RCC 7860 (cell line): ENCODE measurements around the gene PTN.
"Not testable (repeated sequence)": the region's sequence is repeated elsewhere in the genome, so short reads cannot be mapped to it uniquely, and the experiment has no call there.

Source experiments
- DNase-seq: peaks from one replicate; pipeline ENCODE4 v3.0.0-alpha.2; 2015; ENCODE audit warnings: low spot score
- FAIRE-seq: peaks from 2 replicates; lab custom pipeline; 2012; peaks lifted over from hg19 to GRCh38; lab: Jason Lieb, UNC

The PTN gene

DNA sequence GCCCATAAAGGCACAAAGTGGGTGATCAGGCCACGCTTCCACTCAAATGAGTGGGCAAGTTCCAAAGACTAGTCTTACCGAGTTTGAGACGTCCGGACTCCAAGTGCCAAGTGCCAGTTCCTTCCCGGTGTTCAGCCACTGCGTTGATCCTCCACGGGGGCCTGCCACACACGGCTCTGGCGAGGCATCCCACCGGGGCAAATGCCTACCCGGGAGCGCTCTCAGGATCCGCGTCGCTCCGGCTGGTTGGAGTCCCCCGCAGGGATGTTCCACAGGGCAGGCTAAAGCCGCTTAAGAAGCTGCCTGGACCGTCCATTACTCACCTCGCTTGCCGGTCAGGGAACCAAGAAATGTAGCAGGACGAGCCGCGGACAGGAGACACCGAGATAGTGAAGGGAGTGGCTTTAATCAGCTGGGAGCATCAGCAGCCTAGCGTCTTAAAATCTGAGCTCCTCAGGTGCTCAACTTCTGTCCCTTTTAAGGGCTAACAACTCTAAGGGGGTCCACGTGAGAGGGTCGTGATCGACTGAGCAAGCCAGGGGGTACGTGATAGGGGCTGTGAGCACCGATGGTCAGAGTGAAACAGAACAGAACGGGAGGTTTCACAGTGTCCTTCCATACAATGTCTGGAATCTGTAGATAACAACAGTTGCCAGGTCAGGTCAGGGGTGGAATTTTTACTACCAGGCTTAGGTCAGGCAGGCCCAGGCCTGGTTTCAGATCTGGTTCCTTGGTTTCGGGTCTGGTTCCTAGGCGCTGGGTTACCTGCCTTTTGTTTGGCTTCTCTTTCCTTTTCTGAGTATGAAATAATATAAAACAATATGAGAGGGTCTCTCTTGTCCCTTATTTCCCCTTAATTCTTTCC is 75.3 kb downstream of the PTN start:
- FAIRE-seq, DNase-seq: not testable (repeated sequence)

GRCh38 chr7:137266764-137267163 is 76.8 kb downstream of the PTN start:
- DNase-seq, result no peak
- FAIRE-seq, result no peak

DNA sequence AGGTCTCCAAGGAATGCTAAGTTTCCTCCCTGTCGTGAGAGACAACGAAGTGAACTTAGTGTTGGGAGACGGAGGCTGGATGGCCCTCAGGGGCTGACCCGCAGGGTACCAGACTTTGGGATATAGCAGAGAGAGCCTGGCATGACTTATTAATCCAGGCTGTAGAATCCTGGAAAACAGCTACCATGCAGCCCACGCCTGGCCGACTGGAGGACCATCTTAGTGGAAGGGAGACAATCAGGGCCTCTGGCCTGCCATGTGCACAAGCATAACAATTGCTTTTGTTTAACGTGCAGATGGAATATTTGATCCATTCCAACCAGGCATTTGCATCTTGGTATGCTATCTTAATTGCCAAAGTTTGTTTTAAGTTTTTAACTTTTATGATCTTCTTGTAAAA is 78.1 kb downstream of the PTN start:
- not testable (repeated sequence) for FAIRE-seq

DNA sequence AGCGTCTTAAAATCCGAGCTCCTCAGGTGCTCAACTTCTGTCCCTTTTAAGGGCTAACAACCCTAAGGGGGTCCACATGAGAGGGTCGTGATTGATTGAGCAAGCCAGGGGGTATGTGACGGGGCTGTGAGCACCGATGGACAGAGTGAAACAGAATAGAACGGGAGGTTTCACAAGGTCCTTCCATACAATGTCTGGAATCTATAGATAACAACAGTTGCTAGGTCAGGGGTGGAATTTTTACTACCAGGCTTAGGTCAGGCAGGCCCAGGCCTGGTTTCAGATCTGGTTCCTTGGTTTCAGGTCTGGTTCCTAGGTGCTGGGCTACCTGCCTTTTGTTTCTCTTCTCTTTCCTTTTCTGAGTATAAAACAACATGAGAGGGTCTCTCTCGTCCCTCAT is 80.9 kb downstream of the PTN start:
- no peak for FAIRE-seq

More for the DNA sequence above, 78.1 kb downstream of the PTN start:
- not testable (repeated sequence) for DNase-seq

GRCh38 chr7:137258552-137258951 is 85.0 kb downstream of the PTN start:
- DNase-seq (no peak), FAIRE-seq (no peak)

More for the DNA sequence above, 80.9 kb downstream of the PTN start:
- no peak for DNase-seq

DNA sequence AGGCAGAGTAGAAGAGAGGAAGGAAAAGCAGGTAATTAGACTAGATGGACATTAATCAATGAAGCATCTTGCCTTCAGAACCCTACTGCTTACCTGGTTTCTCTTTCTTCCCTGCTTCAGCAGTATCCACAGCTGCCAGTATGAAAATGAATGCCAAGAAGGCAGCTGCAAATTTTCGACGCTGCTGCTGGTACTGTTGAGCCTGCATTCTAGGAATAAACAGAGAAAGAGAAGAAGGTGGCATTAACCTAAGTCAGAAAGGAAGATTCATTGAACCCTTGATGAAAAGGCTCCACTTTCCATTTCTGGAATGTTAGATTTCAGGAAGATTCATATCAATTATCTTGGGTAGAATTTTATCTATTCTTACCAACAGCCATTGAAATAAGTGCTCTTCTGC is 88.8 kb downstream of the PTN start:
- FAIRE-seq, result no peak
- no peak for DNase-seq

GRCh38 chr7:137245890-137246289 is 97.6 kb downstream of the PTN start:
- DNase-seq, result no peak
- FAIRE-seq, result peak; percentile 8

- FAIRE-seq (no peak), DNase-seq (peak; percentile 34)
These were observed 98.3 kb downstream of the PTN start for GRCh38 chr7:137245186-137245585.

DNA sequence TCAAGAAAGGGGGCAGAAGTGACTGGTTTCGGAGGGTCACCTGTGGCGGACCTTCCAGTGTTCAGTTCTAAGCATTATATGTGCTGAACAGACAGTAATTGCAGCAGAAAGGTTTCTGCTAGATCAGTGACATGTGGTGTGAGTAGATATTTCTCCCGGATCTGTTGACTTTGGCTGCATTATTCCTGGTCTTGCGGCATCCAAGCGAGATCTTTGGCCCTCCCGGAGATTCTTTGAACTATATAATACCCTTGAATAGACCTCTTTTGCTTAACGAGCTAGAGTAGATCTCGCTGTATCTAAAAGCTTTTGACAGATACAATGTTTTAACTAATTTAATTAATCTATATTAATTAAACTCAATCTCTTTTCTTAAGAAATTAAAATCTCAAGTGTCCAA is 99.8 kb downstream of the PTN start:
- FAIRE-seq (no peak), DNase-seq (no peak)

GRCh38 chr7:137242616-137243015 is 100.9 kb downstream of the PTN start:
- DNase-seq (no peak), FAIRE-seq (no peak)

DNA sequence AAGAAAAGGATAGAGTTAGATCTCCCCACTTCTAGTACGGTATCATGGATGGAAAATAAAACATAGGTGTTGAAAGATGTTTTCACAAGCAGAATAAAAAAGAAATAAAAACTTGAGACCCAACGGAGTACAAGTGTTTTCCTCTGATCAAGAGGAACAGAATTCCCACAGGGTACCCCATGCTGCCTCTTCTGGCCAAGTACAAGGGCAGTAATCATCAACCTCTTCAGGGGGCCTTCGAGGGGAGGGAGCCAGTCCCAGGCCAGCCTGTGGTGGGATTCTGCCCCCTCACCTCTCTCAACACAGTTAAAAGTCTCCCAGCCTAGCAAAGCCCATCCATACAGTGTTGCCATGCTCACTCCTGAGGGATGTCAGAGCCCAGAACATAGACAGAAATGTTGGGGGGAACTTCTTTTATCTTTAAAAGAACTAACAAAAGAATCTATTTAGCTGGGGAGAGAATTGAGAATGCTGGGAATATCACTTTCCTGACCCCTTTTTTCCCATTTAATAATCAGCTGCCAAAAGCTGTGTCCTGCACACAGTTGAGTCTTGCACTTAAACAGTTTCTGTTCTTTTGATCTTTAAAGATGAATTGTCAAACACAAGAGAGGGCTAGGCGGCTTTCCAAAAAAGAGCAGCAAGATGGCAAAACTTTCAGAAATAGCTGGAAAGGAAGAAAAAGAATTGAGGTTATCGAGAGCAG is 101.7 kb downstream of the PTN start:
- no peak for FAIRE-seq

GRCh38 chr7:137239186-137239585 is 104.3 kb downstream of the PTN start:
- not testable (repeated sequence) for FAIRE-seq, DNase-seq

More for the DNA sequence above, 101.7 kb downstream of the PTN start:
- no peak for DNase-seq

GRCh38 chr7:137235434-137235833 is 108.1 kb downstream of the PTN start:
- no peak for DNase-seq
- no peak for FAIRE-seq

DNA sequence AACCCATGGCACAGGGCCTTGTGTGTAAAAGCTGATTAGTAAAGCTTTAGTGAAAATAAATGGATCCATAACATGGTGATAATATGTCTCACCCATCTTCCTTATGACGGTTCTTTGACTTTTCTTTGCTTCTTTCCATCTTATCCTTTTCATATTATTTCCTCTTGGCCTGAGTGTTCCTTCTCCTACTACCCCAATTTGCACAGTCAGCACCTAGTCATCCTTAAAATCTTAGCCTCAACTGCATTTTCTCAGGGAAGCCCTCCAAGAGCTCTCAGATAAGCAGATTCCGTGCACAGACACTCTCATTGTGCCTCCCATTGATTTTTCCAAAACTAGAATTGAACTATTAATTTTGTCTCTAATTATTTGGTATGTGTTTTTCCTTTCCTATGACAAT is 112.4 kb downstream of the PTN start:
- FAIRE-seq (no peak), DNase-seq (no peak)

DNA sequence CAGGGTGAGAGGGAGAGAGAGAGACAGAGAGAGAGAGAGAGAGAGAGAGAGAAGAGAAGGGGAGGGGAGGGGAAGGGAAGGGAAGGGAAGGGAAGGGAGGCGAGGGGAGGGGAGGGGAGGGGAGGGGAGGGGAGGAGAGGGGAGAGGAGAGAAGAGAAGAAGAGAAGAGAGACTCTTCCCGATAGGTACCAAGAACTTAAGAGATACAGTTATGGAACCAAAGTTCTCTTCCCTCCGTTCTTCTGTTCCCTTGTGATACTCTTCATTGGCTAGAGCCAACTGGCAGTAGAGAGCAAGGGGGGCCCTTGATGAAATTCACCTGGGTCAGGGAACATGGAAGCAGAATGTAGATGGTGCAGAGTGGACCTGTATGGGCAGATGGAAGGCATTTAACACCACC is 122.1 kb downstream of the PTN start:
- no peak for FAIRE-seq
- no peak for DNase-seq

DNA sequence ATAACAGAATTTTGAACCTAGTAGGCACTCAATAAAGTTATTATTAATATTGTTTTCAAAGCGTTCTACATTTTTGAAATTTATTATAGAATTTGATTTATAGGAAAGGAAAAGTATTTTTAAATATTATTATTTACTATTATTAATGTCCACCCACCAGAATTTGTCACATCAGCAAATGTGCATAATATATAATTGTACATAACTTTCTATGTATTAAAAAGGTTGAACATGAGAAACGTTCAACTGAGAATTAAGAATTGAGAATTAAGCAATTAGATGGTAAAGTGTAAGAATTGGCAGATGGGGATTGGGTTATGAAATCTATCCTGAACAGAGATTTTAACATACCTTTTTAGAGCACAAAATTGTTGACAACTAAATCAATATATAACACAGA is 129.8 kb downstream of the PTN start:
- DNase-seq, result no peak
- peak; percentile 14 for FAIRE-seq

DNA sequence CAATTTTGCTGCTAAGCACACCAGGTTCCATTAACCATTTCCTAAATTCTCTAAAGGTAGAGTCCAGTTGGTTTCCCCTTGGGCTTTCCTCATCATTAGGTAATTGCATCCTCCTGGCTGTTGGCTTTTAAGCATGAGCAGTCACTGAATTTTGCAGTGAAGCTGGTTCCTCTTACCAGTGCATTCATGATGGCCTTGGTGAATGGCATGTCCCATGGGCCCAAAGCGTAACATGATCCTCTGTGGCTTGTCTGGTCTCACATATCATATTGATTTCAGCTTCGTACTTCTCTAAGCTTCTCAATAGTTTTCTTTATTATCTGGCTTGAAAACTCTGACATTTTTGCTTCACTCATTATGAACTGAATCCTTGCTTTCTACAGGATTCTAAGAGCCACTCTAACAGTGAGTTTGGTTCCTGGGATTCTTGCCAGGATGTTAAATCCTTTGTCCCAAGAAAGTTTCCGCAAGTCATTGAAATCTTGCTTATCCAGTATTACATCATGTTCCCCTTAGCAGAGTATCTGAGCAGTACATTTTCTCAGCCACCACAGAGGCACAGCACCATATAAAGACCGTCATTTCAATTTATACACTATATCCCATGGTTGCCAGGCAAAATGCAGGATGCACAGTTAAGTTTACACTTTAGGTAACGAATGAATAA is 134.2 kb downstream of the PTN start:
- no peak for DNase-seq
- FAIRE-seq, result no peak

DNA sequence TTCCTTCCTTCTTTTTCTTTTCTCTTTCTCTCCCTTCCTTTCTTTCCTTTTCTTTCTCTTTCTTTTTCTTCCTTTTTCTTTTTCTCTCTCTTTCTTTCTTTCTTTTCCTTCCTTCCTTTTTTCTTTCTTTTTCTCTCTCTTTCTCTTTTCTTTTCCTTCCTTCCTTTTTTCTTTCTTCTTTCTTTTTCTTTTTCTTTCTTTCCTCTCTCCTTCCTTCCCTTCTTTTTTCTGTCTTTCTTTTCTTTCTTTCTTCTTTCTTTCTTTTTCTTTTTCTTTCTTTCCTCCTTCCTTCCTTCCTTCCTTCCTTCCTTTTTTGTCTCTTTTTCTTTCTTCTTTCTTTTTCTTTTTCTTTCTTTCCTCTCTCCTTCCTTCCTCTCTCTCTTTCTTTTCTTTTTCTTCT is 136.8 kb downstream of the PTN start:
- DNase-seq (no peak), FAIRE-seq (no peak)

- no peak for FAIRE-seq
- no peak for DNase-seq
These were observed 139.3 kb downstream of the PTN start for GRCh38 chr7:137204246-137204645.

GRCh38 chr7:137203351-137203750 is 140.2 kb downstream of the PTN start:
- DNase-seq (no peak), FAIRE-seq (no peak)

DNA sequence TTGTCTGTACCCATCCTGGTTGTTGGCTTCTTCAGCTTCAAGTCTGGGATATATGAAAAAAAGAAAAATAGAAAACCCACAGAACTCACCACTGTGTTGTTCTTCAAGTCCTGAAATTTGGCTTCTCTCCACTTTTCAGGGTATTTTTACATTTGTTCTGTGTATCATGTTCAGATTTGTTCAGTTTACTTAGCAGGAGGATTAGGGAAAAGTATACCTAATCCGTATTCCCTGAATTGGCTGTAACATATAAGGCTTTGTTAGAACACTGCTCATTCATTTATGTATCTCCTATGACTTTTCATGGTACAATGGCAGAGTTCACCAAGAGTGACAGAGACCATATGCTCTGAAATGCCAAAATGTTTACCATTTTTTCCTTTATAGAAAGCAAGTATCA is 146.9 kb downstream of the PTN start:
- DNase-seq, result no peak
- no peak for FAIRE-seq

DNA sequence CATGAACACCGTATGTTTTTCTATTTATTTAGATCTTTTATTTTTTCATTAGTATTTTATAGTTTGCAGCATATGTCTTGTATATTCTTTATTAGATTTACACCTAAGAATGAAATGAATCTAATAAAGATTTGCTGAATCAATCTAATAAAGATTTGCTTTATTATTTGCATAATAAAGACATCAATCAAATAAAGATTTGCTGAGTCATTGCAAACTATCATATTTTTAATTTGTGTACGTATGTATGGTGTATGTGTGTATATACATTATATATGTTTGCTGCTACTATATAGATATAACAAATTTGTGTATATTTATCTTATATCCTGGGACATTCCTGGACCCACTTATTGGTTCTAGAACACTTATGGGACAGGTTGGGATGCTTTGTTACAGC is 147.5 kb downstream of the PTN start:
- no peak for DNase-seq
- FAIRE-seq, result peak; percentile 53
